Kidney tubule cell (primary cell): Measurements from ENCODE around the gene MYO16.
"Not testable (repeated sequence)": the region's sequence is repeated elsewhere in the genome, so short reads cannot be mapped to it uniquely, and the experiment has no call there.

Experiments used
- DNase-seq: peaks from one replicate; pipeline ENCODE4 v3.0.0-alpha.2; 2018; ENCODE audit warnings: low spot score

MYO16 gene

DNA sequence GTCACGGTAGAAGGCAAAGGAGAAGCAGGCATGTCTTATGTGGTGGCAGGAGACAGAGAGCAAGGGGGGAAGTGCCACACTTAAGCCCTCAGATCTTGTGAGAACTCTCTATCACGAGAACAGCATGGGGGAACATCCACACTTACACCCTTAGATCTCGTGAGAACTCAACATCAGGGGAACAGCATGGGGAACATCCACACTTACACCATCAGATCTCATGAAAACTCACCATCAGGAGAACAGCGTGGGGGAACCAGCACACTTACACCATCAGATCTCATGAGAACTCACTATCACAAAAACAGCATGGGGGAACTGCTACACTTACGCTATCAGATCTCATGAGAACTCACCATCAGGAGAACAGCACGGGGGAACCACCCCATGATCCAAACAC, 445.0 kb downstream of the MYO16 start:
- no peak for DNase-seq

DNA sequence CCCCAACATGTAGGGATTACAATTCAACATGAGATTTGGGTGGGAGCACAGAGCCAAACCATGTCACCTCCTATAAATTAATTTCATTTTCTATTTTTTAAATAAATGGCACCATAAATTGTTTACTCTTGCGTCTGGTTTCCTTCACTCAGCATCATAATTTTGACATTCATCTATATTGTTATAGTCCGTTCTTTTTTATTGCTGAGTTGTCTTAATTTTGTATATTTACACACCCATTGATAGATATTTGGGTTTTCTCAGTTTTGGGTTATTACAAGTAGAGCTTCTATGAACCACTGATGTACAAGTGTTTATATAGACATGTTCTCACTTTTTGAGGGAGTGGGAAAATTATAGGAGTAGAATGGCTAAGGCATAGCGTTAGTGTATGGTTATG, 445.4 kb downstream of the MYO16 start:
- no peak for DNase-seq

DNA sequence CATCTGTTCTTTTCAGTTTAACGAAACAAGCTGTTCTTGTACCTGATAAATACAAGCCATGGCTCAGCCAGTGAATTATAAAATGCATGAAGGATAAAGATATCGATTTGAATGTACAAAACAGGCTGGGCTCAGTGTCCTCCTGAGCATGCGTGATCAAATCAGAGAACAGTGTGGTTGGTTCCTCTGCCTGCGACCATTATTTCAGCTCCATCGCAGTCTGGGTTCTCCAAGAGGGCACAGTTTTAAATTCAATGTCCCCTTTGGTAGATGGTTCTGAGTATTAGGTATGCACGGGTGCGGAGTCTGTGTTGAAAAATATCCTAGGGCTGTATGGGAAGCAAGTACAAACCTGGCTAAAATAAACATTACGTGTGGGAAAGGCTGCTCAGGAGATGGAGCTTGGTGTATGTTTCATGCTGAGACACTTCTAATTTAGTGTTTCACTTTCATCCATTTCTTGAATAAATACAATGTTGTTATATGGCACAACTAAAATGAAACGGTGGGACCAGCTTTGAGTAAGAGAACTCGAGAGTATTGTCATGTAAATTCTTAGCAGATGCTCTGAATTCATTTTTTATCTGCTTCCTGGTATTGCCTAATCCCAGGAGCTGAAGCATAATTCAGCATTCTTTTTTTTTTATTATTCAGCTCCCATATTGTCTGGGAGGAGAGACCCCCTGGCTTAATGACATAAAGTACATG, 458.7 kb downstream of the MYO16 start:
- DNase-seq, result no peak

DNA sequence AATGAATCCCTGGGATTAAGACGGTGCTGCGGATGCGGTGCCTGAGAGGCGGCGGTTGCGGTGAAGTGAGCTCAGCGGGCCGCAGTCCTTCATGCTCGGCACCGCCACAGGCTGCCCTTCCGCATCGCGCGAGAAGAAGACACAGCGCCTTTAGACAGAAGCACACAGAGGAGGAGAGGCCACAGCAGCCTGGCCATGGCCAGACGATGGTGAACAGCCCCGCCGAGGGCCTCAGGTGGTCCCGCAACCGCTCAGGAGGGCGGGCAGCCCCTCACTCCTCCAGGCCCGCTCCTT, 459.2 kb downstream of the MYO16 start:
- DNase-seq, result no peak

DNA sequence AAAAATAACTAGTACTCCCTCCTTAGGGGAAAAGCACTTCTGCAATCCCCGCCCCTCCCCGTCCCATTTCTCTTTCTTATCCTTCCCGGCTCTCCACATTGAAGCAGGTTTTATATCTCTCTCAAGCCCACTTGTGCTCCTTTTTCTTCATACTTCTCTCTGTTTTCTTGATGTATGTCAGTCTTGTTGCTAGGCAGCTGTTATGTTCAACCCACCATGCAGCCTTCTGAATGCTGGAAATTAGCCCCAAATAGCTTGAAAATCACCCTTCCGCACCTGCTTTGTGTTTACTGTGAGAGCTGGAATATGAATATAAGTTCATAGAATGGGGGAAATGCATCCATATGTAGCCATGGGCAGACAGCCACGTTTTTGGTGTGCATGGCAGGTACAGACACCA, 461.4 kb downstream of the MYO16 start:
- no peak for DNase-seq

DNA sequence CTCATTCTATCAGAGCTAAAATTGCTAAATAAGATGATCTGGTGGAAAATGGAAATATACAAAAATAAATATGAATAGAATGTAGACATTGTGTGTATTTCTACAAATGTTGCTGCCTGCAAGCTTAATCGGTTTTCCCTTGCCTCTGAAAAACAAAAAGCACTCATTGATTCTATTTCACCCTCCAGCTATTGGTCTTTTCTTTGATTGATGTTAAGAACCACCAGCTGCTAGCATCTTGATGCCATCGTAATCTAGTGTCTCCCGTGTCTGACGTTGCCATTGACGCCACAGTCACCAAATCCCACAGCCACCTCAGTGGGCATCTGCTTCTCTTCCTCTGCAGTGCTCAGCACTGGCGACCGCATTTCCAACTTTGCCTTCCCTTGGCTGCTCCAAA, 461.8 kb downstream of the MYO16 start:
- no peak for DNase-seq

DNA sequence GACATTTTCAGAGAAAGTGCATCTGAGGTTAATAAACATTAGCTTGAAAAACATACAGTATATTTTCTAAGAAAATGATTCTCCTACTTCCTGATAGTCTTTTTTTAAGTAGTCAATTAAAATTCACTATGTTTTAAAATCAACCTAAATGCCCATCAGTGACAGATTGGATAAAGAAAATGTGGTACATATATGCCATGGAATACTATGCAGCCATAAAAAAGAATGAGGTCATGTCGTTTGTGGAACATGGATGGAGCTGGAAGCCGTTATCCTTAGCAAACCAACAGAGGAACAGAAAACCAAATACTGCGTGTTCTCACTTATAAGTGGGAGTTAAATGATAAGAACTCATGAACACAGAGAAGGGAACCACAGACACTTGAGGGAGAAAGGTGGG, 462.8 kb downstream of the MYO16 start:
- not testable (repeated sequence) for DNase-seq

DNA sequence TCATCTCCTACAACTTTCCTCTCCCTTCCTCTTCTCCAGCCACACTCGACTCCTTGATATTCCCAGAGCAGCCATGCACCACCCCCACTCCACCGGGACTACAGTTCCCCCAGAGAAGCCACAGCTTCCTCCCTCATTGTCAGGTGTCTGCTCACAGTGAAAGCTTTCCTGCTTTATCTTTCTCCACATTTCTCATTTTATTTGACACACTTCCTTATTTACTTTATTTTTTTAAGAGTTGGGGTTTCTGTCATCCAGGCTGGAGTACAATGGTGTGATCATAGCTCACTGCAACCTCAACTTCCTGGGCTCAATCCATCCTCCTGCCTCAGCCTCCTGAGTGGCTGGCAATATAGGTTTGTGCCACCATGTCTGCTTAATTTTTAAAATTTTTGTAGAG, 464.6 kb downstream of the MYO16 start:
- DNase-seq, result peak; percentile 6

DNA sequence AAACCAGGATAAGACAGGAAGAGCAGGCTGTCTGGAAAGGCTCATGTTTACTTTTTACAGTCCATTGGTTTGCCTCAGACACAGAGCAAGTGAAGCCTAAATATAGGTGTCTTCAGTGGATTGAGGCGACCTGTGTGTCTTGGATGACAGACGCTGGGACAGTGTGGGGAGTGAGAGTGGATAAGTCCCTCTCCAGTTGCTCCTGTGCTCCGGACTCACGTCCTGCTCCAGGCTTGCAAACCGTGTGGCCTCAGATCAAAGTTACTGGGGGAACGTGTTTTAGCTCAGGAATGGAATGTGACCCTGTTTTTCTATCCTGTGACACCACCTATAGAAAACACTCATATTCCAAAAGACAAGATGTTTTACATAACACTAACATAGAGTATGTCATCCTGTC, 465.7 kb downstream of the MYO16 start:
- DNase-seq, result no peak

DNA sequence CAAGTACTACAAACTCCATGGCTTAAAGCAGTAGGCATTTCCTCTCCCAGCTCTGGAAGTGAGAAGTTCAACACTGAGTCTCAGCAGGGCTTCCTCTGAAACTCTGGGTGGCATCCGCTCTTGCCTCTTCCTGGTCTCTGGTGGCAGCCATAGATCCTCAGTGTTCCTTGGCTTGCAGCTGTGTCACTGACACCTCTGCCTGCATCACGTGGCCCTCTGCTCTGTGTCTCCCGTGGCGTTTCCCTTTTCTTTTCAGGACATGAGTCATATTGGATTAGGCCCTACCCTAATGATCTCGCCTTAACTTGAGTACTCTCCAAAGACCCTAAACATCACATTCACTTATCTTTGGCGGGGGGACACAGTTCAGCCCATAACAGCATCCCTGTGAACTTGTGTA, 466.7 kb downstream of the MYO16 start:
- no peak for DNase-seq

DNA sequence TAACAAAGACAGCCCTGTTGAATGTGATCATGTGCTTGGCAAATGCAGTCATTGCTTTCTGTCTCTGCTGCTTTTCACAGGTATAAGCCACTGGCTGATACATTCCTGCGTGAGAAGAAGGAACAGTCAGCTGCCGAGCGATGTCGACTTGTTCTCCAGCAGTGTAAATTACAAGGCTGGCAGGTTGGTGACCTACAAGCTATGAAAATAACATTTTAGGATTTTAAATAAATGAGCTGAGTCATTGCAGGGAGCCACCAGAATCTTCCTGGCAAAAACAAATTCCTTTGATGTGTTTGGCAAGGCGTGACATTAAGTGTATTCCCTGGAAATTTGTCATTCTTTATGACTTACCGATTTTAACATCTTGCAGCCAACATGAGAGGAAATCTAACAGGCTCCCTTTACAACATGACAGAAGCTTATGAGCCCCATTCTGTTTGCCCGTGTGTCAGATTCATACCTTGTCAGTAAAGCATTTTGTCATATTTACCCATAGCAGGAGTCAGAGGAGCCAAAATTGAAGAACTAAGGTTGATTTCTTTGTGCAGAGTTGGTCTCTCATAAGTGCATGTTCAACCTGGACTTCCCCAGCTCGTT, 471.4 kb downstream of the MYO16 start:
- DNase-seq, result peak; percentile 51

DNA sequence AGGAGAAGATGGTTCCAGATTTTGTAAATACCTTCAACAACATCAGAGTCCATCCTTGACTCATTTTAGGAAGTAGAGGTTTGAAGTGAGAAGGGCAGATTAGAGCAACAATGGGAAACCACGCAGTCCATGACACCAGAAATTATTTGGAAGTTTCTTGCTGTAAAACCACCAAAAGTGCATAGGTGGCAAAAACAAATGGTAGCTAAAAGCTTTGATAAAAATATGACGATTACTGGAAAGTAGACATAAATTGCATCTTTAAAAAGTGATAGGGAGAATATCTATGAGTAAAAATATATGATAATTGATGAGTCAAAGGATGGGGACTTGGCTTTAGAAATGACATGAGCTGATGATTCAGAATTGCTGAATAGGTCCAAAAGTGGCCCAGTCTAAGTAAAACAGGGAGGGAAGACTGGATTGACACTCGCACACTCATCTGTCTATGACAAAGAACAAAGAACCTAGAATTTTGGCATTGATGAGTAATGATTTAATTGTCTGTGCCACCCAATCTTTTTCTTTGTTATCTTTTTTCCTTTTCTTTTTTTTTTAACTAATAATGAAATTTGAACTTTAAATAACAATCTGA, 472.2 kb downstream of the MYO16 start:
- no peak for DNase-seq

DNA sequence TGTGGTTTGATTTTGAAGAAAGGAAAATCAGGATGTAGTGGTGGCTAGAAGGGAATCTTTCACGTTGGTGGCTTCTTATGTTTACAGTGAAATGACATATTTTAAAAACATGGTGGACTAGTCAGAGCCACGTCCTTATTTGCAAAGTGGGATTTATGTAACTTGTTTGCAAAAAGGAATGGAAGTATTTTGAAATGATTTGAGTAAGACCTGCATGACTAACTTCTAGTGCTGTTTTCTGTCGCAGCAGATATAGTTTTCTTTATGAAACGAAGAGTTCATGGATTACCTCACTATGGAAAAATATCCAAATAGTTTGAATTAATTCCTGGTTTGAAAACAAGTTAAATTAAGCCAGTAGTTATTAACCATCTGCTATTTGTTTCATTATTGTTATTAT, 476.5 kb downstream of the MYO16 start:
- no peak for DNase-seq

DNA sequence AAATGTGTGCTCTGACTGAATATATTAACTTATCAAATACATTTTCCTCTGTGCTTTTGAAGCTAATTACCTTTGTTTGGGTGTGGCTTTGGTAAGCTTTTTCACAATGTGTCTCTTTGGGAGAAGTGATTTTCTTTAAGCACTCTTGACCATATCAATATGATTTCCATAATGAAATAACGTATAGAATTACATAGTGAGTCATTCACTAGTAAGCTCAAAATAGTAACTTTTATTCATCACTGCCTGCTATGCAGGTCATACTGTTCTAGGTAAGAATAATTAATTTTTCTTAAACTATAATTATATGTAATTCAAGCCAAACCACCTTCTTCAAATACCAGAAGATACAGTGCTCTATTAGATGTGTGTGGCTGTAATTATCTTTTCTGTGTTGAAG, 480.7 kb downstream of the MYO16 start:
- DNase-seq, result no peak

DNA sequence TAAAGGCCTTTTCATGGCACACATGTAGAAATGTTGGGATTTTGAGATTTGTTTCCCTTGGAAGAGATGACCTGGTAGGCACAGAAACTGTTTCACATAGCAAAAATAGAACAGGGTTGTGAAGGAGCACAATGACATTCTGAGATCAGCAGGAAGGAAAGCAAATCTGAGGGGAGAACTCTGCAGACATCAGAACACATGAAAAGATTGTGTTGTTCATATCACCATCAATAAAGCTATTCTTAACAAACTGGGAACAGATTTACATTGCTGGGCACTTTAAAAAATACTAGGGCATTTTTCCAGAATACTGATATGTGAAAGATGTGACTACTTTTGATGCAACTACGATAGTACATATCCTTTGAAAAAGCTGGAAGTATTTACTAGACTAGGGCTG, 481.7 kb downstream of the MYO16 start:
- no peak for DNase-seq

DNA sequence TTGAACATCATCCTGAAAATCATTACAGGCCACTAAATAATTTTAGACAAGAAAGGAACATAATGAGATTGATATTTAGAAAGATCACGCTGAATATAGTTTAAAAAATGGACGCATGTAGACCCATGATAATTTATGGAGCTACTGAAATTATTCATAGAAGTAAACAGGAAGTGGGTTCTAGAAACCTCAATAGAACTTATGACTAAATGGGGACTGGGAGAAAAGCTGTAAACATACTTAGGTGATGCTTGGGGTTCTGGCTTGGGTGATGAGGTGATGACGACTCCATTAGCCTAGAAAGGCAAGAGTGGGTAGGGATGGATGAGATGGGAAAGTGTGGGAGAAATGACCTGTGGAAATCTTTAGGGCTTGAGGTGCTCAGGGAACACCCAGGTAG, 484.0 kb downstream of the MYO16 start:
- no peak for DNase-seq

DNA sequence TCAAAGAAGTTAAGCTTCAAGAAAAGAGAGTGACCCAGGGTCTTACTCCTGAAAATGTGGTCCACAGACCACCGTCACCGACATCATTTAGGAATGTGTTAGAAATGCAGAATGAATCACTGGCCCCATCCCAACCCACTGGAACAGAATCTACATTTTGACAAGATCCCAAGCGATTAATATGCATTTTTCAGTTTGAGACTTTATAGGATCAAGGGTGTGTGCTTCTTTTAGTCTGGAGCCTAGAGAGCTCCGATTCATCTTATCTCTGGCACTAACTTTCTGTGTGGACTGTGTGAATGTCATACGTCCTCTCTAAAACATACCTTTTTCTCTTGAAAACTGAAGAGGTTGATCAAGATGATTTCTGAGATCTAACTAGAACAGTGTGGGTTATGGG, 484.8 kb downstream of the MYO16 start:
- DNase-seq, result no peak

DNA sequence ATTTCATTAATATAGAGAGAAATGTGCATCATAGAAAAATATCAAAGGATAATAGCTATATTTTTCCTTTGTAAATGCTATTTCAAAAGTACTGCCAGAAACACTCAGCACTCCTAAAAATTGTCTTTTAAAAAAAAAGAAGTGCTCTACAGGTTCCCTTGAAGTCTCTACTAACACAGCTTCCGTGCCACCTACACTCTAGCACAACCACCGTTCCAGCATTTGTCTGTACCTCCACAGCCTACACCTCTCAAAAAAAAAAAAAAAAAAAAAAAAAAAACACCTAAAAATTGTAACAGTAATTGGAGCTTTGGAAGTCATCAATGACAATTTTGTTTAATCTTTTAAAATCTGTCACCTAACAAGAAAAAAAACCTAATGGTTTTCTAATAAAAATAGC, 485.6 kb downstream of the MYO16 start:
- no peak for DNase-seq

DNA sequence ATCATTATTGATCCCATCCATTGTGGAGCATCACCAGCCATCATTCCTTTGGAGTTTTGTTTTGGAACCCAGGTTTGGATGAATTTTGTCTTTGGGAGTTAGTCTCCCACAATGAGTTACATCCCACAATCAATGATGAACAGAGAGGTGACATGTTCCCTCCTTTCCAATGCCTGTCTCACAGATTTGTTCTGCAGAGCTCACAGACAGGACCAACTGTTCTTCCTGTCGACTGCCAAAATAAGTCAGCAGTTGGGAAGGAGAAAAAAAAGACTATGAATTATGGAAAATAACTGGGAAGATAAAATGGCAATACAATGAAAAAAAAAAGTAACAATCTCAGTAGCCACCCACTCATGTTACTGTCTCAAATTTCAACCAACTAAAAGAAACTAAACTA, 489.1 kb downstream of the MYO16 start:
- no peak for DNase-seq

DNA sequence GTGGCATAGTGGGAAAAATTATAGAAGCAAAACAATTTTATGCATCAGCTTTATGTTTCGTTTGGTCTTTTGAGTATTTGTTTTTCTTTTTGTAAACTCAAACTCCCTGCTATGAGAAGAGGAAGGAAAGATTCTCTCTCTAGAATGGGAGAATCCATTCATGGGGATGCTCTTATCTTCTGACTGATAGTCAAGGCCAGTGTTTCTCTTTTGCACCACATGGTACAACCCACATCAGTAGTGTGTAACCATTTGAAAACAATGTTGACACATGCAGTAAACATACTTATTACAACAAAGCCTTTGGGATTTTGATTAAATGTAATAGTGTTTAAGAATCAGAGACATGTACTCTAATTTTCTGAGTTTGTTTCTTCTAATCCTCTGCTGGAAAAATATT, 490.5 kb downstream of the MYO16 start:
- DNase-seq, result no peak

DNA sequence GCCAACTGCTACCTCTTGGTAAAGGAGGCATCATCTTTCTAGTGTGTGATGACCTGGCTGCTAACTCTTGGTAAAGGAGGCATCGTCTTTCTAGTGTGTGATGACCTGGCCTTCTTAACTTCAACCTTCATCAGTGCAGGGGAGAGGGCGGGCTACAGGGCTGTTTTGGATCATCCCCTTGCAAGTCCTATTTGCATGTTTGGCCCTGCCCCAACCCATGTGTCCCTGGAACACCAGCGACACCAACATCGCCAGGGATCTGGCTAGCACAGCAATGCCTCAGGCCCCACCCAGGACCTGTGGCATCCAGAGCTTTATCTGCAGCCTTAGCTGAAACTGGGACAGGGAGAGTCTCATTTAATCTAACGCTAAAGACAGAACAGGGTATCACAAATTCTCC, 492.4 kb downstream of the MYO16 start:
- DNase-seq, result no peak

DNA sequence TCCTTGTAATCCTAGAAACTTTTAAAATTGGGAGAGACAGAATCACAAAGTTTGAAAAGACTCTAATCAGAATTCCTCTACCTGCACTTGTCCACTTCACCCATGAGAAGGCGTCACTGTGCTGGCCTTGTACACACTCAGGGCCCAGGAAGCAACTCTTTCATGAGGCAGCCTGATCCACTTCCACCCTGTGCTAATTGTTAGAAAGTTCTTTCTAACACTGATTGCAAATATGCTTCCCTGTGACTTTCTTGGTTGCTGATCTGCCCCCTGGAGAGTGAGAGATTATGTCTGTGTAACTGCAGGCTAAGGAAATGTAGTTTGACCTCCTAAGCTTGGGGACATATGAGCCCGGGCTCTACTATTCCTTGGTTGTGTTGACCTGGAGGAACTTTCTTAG, 494.6 kb downstream of the MYO16 start:
- DNase-seq, result no peak

DNA sequence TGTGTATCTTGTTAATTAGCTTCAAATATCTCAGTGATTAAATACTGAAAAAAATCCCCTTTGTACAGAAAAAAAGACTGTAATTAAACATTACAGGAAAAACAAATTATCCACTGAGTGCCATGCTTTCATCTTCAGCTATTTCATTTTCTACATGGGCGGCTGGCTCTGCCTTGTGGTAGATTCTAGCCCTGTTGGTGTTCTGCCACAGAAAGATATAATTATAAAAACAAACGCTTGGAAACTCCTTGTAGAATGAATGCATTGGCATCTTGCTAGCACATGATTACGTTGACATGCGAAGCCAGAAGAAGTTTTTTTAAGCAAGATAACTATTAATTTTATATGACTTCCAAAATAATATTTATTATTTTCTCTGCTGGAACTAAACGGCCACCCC, 496.8 kb downstream of the MYO16 start:
- no peak for DNase-seq
